ENCODE measurements around the gene LYZL2. TPM values are rescaled to one million over a fixed set of nuclear protein-coding genes. Genes with fewer than 3 reads are reported as not detected.
"Not testable (repeated sequence)": the region's sequence is repeated elsewhere in the genome, so short reads cannot be mapped to it uniquely, and the experiment has no call there.

The LYZL2 gene
- not detected in 2 replicates for total RNA-seq (2014; rRNA removed)
- not detected for polyA plus RNA-seq (2012)

DNA sequence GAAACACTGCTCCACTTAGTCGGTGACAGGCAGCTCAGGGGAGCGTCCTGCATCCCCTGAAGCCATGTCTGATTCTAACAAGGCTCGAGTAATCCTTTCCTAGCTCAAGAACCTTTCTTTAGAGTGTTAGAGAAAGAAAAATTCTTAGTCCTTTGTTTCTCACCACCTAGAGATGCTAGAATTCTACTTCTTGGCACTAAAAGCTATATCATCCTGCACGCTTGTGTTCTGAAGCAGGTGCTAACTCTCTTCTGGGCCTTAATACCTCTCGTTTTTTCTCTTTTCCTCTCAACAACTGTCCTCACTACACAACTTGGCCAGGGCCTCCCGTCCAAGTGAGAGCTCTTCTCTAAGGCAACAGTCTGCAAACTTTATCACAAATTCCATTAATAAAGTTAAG is at the start of gene LYZL2:
TSS of gene LYZL2 (minus strand) at position 101 of the 400 bp plus-strand sequence. CDS start 2,838 bp downstream, outside the sequence.
- no peak for DNase-seq (ENCODE audit: low read depth)

DNA sequence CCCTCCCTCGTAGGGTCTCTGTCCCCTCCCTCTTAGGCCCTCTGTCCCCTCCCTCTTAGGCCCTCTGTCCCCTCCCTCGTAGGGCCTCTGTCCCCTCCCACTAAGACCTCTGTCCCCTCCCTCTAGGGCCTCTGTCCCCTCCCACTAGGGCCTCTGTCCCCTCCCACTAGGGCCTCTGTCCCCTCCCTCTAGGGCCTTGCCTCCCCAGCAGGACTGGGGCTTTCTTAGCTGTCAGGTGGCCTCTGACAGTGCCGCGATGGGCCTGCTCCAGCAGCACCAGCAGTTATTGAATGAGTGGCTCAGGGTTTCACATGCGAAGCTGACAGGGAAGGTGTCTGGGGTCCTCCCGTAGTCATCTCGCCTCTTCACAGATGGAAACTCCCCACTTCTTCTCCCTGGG is 48.1 kb upstream of the LYZL2 start:
- DNase-seq (ENCODE audit: low read depth), result not testable (repeated sequence)

DNA sequence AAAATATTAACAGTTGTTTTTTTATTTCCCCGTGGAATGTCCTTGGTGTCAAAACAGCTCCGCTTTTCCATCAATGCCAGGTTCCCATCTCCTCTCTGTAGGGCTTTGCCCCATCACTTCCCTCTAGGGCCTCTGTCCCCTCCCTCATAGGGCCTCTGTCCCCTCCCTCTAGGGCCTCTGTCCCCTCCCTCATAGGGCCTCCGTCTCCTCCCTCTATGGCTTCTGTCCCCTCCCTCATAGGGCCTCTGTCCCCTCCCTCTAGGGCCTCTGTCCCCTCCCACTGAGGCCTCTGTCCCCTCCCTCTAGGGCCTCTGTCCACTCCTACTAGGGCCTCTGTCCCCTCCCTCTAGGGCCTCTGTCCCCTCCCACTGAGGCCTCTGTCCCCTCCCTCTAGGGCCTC is 47.6 kb upstream of the LYZL2 start:
- DNase-seq (ENCODE audit: low read depth), result not testable (repeated sequence)

DNA sequence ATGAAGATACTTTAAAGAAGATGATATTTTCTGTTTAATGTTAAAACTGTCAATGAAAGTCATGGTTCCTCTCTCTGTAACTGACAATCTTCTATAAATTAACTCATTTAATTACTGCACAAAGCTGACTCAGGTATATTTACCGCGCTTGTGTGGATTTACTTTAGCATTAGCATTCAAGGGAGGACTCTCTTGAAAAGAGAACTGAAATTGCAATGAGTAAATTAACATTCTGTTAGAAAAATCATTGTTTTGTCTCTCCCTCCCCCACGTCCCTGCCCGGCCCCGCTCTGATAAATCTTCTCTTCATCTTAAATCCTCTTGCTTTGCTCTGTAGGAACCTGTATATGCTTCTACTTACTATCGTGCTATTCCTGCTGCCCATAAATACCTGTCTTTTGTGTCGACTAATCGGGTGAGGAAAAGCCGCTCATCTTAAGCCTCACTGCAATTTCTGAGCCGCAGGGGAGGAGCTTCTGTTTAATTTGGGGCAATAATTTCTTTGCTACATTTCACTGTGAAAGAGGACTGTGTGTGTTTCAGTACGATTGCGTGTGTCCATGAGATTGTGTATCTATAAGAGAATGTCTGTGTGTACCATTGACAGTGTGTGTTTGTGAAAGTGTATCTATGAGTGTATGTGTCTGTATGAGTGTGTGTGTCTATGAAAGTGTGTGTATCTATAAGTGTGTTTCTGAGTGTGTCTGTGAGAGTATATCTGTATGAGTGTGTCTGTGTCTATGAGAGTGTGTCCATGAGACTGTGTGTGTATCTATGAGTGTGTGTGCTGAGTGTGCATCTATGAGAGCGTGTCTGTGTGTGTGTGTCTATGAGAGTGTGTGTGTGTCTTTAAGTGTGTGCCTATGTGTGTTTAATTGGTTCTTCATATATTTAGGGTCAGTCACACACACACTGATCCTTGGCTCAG is 46.5 kb upstream of the LYZL2 start:
- DNase-seq (ENCODE audit: low read depth), result no peak

DNA sequence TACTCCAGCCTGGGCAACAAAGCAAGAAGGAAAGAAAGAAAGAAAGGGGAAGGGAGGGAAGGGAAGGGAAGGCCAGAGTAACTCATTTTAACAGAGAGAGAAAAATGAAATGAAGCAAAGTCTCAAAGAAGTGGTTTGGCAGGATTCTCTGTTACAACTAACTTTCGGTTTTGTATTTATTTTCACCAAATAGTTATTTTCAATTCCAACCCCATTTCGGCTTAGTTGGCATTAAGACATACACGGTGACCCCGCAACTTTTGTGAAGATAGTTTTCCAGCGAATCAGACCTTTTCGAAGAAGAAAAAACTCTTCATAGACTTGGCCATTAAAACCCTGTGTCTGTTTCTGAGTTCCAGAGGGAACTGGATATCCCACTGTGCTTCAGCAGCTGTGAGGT is 45.2 kb upstream of the LYZL2 start:
- DNase-seq (ENCODE audit: low read depth), result no peak

DNA sequence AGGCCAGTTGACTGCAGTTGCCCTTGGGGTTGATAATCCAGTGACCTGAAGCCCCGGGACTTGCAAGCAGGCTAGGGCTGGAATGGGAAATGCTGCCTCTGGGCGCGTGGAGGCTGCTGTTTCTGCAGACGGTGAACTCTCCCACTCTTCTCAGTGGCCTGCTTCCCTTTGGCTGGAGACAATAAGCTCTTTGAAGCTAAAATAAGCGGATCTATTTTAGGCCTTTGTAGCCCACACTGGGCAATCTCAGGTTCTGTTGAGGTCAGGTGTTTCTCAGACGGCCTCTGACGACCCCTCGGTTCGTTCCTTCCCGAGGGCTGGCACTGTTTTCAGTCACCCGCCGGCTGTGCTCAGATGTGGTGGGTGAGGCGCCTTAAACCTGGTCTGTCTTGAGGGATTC is 43.7 kb upstream of the LYZL2 start:
- not testable (repeated sequence) for DNase-seq (ENCODE audit: low read depth)

DNA sequence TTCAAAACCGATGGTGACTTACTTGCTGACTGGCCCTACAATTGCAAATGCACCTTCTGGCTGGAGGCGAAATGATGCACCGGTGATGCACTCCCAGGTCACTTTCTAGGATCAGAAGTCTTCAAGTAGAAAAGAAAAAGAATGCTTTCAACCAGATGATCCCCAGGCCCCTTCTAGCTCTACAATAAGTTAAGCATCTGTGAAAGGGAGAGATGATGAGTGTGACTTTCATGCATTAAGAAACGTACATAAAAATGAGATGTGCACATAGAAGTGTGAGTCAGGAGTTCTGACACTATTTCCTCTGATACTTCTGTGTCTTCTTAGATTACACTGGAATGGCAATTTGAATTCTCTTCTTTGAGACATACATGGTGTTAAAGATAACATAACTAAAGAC is 42.8 kb upstream of the LYZL2 start:
- DNase-seq (ENCODE audit: low read depth), result not testable (repeated sequence)

DNA sequence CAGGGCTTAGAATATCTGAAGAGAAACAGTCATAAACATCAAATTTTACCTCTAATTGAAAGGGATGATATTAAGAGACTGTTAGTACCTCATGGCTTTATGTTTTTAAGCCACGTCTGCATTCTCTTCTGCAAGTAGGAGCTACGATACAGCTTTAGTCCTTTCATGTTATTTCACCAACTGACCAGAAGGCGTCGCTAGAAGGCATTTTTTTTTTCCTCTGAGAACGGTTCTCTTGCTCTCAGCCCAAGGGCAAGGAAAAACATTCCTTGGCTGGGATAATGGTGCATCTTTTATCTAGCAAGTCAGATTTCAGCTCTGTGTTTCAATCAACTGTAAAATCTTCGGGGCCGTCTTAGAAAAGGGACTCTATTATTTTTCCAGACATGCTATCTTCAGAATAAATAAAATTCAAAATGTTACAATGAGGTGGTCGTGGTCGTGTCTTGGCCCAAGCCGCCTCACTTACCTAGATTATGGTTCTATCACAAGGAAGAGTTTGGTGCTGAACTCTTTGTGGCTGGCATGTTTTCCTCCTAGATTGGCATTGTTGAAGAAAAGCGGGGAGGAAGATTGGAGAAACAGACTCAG is 41.6 kb upstream of the LYZL2 start:
- DNase-seq (ENCODE audit: low read depth), result peak; percentile 72

DNA sequence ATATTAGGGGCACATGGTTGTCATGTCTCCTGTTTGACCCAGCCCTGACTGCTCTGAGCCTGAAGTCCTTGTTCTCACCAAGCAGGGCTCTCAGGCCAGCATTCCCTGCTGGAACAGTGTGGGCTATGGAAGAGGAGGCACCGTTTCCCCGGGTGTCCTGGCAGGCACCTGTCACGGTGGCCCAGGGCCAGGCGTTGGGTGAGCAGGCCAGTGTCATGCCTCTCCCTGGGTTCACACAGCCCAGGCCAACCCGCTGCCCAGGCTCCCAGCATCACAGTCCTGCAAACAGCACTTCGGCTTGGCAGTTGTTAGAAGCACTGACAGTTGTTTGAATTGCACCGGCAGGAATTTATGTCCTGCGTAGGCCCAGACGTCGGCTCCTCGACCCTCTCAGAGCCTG is 38.4 kb upstream of the LYZL2 start:
- not testable (repeated sequence) for DNase-seq (ENCODE audit: low read depth)

DNA sequence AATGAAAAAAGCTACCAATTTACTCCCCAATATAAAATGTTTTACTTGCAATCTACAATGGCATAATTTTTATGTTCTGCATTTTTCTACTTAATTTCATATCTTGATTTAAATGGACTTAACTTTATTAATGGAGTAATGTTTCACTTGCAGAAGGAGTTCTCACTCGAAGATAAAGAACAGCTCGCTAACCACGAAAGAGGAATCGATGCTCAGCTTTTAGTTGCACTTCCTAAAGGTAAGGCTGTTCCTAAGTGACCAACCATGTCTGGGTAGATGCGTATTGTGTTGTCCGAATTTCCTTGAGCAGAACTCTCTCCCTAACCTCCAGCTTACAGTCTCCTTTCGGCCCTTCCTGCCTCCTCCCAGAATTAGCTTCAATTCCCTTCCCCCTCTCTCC is 33.9 kb upstream of the LYZL2 start:
- not testable (repeated sequence) for DNase-seq (ENCODE audit: low read depth)

DNA sequence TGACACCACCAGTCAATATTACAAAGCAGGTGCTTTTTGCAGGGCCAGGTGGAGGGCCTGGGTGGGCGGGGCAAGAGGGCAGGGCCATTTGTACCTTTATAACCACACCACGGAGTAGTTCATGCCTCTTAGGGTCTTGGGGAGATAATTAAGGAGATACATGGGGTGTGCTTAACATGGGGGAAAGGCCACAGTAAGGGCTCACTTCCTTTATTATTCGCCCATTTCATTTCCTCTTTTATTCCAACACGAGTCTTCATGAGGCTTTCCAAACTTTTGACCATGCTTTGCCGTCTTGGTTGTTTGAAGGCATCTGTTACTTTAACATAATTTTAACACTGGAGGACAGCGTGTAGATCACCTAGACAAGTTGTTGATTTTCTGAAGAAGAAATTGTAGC is 33.3 kb upstream of the LYZL2 start:
- no peak for DNase-seq (ENCODE audit: low read depth)

DNA sequence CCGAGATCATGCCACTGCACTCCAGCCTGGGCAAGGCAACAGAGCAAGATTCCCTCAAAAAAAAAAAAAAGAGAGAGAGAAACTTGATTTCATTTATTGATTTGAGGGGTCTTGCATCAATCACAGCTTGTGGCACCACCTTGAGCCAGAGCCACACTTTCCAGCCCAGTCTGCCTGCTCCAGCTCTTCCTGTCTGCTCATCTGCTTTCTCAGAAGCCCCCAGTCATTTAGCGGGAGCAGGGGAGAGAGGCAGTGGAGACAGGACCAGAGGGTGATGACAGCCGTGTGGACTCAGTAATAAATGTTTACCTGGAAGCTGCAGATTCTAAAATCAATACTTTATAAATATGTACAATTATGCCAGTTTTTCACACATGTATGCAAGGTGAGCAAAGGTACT is 30.8 kb upstream of the LYZL2 start:
- not testable (repeated sequence) for DNase-seq (ENCODE audit: low read depth)

DNA sequence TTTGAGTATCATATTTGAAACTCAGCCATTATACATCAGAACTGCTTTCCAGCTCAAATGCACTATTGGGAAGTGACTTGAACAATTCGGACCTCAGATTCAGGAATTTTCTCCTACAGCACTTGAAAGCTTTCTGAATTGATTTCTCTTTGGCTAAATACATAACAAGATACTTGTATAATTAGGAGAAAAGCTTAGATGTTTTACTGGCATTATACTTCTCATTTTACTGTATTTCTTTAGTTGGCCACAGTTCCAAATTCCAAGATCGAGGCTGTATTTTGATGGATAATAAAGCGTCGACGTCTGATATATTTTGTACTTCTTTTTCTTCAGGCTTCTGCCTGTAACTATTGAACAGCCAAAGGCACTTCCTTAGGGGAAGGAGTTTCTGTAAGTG is 26.7 kb upstream of the LYZL2 start:
- DNase-seq (ENCODE audit: low read depth), result no peak

DNA sequence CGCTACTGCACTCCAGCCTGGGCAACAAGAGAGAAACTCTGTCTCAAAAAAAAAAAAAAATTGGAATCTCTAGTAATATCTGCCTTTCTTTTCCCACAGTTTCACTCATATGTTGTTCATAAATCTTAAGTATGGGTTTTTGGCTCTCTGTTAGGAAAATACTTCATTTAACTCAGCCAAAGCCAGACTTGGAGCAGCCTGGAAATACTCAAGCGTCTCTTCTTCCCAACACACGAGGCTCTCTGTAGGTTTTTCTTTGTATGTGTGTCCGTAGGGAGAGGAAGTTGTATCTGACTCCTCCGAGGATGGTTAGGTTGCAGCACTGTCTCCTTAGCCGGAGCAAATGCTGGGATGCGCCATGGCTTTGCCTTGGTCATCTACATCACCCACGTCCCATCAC is 25.4 kb upstream of the LYZL2 start:
- DNase-seq (ENCODE audit: low read depth), result not testable (repeated sequence)

DNA sequence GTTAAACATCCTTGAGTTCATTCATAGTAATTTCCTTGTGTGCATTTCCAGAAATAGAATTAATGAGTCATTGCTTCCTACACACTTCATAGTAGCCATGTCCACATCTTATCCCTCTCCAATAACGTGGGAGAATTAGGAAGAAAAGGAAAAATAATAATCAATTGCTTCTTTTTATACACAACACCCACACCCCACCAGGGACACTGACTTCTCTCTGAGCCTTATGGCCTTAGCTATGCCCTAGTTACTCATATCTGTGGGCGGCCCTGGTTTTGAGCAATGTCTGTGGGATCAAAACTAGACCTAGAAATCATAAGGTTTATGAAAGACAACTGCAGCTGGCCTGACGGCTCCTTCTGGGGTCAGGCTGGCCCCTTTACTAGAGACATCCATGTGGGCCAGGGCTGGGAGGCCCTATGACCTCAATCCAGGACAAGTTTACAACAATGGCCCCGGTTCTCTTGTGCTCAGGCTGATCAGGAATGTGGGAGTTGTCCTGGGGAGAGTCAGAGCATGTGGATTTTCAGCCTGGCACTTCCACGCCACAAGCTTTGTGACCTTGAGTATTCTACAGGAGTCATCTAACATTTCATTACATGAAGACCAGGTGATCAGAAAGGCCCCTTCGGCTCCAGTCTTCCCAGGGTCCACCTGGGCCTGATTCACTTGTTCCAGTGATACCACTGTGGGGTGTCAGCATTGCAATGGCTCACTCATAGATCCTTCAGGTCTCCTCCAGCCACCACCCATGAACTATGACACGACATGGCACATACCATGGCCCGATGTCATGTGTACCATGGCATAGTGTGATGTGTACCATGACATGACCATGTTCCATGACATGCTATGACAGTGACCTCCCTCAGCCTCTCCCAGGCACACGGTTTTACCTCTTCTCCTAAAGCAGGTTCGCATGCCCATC is 22.2 kb upstream of the LYZL2 start:
- peak; percentile 61 for DNase-seq (ENCODE audit: low read depth)

DNA sequence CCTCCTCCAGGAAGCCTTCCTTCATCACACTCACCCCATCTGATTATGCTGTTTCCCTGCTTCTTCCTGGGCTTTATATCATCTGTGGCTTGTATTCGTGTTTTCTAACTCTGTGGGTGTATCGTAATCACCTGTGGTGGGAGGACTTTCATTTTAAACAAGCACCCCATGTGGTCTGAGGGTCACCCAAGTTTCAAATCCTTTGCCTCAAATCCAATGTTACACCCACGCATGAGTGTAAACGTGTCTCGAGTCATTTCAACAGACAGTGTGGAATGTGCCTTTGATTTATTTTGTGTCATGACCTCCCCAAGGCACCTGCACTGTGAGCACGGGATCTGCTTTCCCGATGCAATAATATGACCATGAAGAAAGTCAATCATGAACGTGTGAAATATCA is 17.5 kb upstream of the LYZL2 start:
- DNase-seq (ENCODE audit: low read depth), result no peak

DNA sequence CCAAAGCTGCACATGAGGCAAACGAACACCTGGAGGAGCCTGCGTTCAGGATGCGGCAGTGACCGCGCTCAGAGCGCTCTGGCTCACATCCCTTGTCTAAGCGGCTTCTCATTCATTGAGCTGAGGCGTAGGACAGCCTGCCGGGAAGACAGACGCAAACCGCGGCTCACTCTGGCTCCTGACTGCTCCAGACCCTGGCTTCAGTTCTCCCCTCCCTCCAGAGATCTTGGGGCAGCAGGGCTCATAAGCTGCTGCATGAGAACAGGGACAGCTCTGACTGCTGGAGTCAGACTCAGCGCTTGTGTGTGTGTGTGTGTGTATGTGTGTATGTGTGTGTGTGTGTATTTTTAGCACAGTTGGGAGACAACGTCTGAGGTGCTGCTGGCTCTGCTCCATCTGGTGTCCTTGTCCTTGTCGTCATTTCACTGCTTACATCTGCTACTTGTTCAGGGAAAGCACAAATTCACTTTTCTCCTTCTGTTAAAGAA is 15.8 kb upstream of the LYZL2 start:
- DNase-seq (ENCODE audit: low read depth), result peak; percentile 31

DNA sequence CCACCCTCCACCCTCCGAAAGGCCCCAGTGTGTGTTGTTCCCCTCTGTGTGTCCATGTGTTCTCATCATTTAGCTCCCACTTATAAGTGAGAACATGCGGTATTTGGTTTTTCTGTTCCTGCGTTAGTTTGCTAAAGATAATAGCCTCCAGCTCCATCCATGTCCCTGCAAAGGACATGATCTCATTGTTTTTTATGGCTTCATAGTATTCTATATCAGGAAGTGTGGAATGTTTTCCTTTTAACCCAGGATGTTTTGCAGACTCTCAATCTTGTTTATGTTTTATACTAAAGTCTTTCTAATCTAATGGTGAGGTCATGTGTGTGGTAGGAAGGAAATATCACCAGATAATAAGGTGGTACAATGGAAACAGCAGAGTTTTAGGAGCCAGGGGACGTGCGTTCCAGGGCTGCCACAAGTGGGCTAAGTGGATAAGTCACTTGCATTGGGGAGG is 14.9 kb upstream of the LYZL2 start:
- not testable (repeated sequence) for DNase-seq (ENCODE audit: low read depth)

DNA sequence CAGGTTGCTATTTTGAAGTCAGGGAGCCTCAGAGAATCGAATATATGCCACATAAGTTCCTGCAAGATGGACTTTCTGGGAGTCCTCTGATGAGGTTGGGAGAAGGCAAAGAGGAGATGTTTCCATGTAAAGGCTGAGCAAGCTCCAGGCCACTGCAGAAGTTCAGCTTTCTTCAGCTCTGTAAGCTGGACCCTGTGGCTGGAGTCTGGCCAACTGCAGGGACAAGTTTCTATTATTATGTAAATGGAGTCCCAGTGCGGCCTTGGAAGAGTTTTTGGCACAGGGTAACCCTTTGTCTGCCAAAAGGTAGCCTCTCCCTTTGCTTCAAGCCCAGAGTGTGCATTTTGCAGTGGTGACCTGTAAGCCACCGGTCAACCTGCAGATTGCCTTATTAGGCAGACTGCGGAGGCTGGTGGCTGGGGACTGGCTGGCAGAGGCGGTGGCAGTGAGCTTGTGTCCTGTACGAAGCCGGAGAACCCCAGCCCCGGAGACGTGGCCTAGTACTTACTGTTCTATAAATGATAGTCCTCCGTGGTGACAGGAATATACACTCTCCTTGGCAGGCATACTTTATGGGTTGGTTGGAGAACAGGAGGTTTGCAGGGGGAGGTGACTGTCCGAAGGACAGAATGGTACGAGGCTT is 14.1 kb upstream of the LYZL2 start:
- not testable (repeated sequence) for DNase-seq (ENCODE audit: low read depth)

DNA sequence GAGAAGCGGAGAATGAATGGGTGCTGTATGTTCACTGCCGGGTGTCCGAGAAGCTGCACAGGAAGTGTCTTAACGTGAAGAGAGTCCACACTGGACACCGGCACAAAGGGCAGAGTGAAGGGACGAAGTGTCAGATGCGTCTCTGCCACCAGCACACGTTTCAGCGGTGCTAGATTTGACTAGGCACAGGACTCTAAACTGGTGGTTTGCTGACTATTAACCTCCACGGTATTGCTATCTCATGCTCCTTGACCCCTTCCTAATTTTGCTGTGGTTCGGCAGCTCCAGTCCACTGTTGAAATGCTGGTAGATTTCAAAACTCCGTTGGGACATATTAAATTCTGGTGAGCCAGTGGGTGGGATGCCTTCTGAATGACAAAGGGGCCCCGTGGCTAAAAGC is 13.3 kb upstream of the LYZL2 start:
- DNase-seq (ENCODE audit: low read depth), result not testable (repeated sequence)
